B cell (primary cell): ENCODE measurements around the gene SYNE2.

Source experiments
- EZH2 ChIP-seq: IDR thresholded peaks from 2 replicates; pipeline ENCODE4 v1.6.1; 2012; ENCODE audit warnings: borderline replicate concordance, low read depth, mild to moderate bottlenecking, moderate library complexity, low read length; ENCODE audit not compliant: insufficient read depth, poor library complexity, severe bottlenecking
- TF ChIP-seq, protein P1 (sequence below): fragments of 200-600 bp; IDR thresholded peaks from one replicate; pipeline ENCODE4 v1.8.0; 2022; ENCODE audit warnings: antibody characterized with exemption, mild to moderate bottlenecking

DNA sequence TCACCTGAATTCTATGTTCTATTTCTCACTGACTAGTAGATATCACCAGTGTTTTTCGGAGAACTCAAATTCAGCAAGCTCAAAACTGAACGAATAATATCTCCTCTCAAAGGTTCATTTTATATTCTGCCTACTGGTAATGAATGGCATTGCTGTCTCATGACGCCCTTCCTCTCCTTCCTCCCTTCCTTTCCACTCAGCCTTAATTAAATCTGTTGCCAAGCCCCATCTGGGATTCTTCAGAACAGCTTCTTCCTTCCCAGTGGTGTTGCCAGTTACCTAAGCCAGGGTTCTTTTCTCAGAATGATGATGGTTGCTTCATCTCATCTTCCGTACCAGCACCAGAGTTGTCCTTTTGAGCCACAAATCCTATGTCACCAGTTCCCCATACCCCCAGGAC lies 143.2 kb downstream of the SYNE2 start:
- no peak for TF ChIP-seq EZH2
- TF ChIP-seq, protein P1, sequence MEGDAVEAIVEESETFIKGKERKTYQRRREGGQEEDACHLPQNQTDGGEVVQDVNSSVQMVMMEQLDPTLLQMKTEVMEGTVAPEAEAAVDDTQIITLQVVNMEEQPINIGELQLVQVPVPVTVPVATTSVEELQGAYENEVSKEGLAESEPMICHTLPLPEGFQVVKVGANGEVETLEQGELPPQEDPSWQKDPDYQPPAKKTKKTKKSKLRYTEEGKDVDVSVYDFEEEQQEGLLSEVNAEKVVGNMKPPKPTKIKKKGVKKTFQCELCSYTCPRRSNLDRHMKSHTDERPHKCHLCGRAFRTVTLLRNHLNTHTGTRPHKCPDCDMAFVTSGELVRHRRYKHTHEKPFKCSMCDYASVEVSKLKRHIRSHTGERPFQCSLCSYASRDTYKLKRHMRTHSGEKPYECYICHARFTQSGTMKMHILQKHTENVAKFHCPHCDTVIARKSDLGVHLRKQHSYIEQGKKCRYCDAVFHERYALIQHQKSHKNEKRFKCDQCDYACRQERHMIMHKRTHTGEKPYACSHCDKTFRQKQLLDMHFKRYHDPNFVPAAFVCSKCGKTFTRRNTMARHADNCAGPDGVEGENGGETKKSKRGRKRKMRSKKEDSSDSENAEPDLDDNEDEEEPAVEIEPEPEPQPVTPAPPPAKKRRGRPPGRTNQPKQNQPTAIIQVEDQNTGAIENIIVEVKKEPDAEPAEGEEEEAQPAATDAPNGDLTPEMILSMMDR = no peak
